Measurements from ENCODE around the gene FRMD4A.
"Not testable (repeated sequence)": the region's sequence is repeated elsewhere in the genome, so short reads cannot be mapped to it uniquely, and the experiment has no call there.

The FRMD4A gene

GRCh38 chr10:13956826-13957225, 373.9 kb downstream of the FRMD4A start:
- no peak overlapping the region for H3K9ac ChIP-seq (ENCODE audit: low read length)
- no peak for DNase-seq

GRCh38 chr10:13955409-13956068, 375.2 kb downstream of the FRMD4A start:
- H3K4me1 ChIP-seq (ENCODE audit: low read length), result no peaks in the 10 kb centered on the region
- no peak overlapping the region for H3K9ac ChIP-seq (ENCODE audit: low read length)
- H3K36me3 ChIP-seq (replicated peaks; ENCODE audit: insufficient read depth, low read length), result no peaks in the 10 kb centered on the region
- no peak overlapping the region for H3K4me3 ChIP-seq (ENCODE audit: low read length)
- H3K27ac ChIP-seq (ENCODE audit: low read length), result no peak overlapping the region
- H3F3A ChIP-seq (ENCODE audit: insufficient read depth, low read length), result no peaks in the 10 kb centered on the region
- H3K4me2 ChIP-seq (ENCODE audit: low read depth, low read length), result no peak overlapping the region
- no peak for DNase-seq
- H3K79me2 ChIP-seq (ENCODE audit: low read length), result no peaks in the 10 kb centered on the region
- no peaks in the 10 kb centered on the region for H3K9me2 ChIP-seq (replicated peaks; ENCODE audit: insufficient read depth, low read length)
- no peaks in the 10 kb centered on the region for H3K9me3 ChIP-seq (replicated peaks; ENCODE audit: insufficient read depth, low read length)
- TF ChIP-seq EZH2 (optimal IDR thresholded peaks at IDR 0.05; ENCODE audit: low read depth, low read length), result no peak
- no peak for TF ChIP-seq CTCF (IDR thresholded peaks at IDR 0.05; ENCODE audit: low read length)
- TF ChIP-seq EZH2phosphoT487 (IDR thresholded peaks at IDR 0.05; ENCODE audit: low read length), result no peak
- H4K20me1 ChIP-seq (ENCODE audit: insufficient read depth, low read length), result no peaks in the 10 kb centered on the region
- H2AFZ ChIP-seq (ENCODE audit: low read length), result no peak overlapping the region
- no peaks in the 10 kb centered on the region for H3K27me3 ChIP-seq (replicated peaks; ENCODE audit: insufficient read depth, low read length)

More at GRCh38 chr10:13956826-13957225, 373.9 kb downstream of the FRMD4A start:
- H3K27me3 ChIP-seq (replicated peaks; ENCODE audit: insufficient read depth, low read length), result no peaks in the 10 kb centered on the region
- H3K79me2 ChIP-seq (ENCODE audit: low read length), result no peaks in the 10 kb centered on the region
- H3K9me3 ChIP-seq (replicated peaks; ENCODE audit: insufficient read depth, low read length), result no peaks in the 10 kb centered on the region
- H3F3A ChIP-seq (ENCODE audit: insufficient read depth, low read length), result no peaks in the 10 kb centered on the region
- no peak overlapping the region for H3K4me2 ChIP-seq (ENCODE audit: low read depth, low read length)
- no peaks in the 10 kb centered on the region for H4K20me1 ChIP-seq (ENCODE audit: insufficient read depth, low read length)
- no peak for TF ChIP-seq EZH2 (optimal IDR thresholded peaks at IDR 0.05; ENCODE audit: low read depth, low read length)
- TF ChIP-seq EZH2phosphoT487 (IDR thresholded peaks at IDR 0.05; ENCODE audit: low read length), result no peak
- no peak for TF ChIP-seq CTCF (IDR thresholded peaks at IDR 0.05; ENCODE audit: low read length)
- H3K9me2 ChIP-seq (replicated peaks; ENCODE audit: insufficient read depth, low read length), result no peaks in the 10 kb centered on the region
- no peak overlapping the region for H3K27ac ChIP-seq (ENCODE audit: low read length)
- no peak overlapping the region for H3K4me3 ChIP-seq (ENCODE audit: low read length)
- H3K4me1 ChIP-seq (ENCODE audit: low read length), result no peaks in the 10 kb centered on the region
- no peaks in the 10 kb centered on the region for H3K36me3 ChIP-seq (replicated peaks; ENCODE audit: insufficient read depth, low read length)
- no peak overlapping the region for H2AFZ ChIP-seq (ENCODE audit: low read length)

- H3K36me3 ChIP-seq (replicated peaks; ENCODE audit: insufficient read depth, low read length); H3K4me1 ChIP-seq (ENCODE audit: low read length); H3K9me2 ChIP-seq (replicated peaks; ENCODE audit: insufficient read depth, low read length); H3K4me2 ChIP-seq (ENCODE audit: low read depth, low read length); H4K20me1 ChIP-seq (ENCODE audit: insufficient read depth, low read length); H3K4me3 ChIP-seq (ENCODE audit: low read length); H3K27ac ChIP-seq (ENCODE audit: low read length); DNase-seq; H3K79me2 ChIP-seq (ENCODE audit: low read length); H2AFZ ChIP-seq (ENCODE audit: low read length); H3F3A ChIP-seq (ENCODE audit: insufficient read depth, low read length); H3K9me3 ChIP-seq (replicated peaks; ENCODE audit: insufficient read depth, low read length); H3K27me3 ChIP-seq (replicated peaks; ENCODE audit: insufficient read depth, low read length); H3K9ac ChIP-seq (ENCODE audit: low read length): not testable (repeated sequence)
Measured at GRCh38 chr10:13954195-13954594, 376.5 kb downstream of the FRMD4A start.

GRCh38 chr10:13953371-13953770, 377.4 kb downstream of the FRMD4A start:
- Histone ChIP-seq H3K4me2 (ENCODE audit: low read depth, low read length) (no peak overlapping the region), H3K9me3 (replicated peaks; ENCODE audit: insufficient read depth, low read length) (no peaks in the 10 kb centered on the region), H3F3A (ENCODE audit: insufficient read depth, low read length) (no peaks in the 10 kb centered on the region), H3K4me1 (ENCODE audit: low read length) (no peaks in the 10 kb centered on the region), H4K20me1 (ENCODE audit: insufficient read depth, low read length) (no peaks in the 10 kb centered on the region), H3K27me3 (replicated peaks; ENCODE audit: insufficient read depth, low read length) (no peaks in the 10 kb centered on the region), H3K4me3 (ENCODE audit: low read length) (no peak overlapping the region), H3K9me2 (replicated peaks; ENCODE audit: insufficient read depth, low read length) (no peaks in the 10 kb centered on the region), H3K27ac (ENCODE audit: low read length) (no peak overlapping the region), H3K9ac (ENCODE audit: low read length) (no peak overlapping the region), H3K36me3 (replicated peaks; ENCODE audit: insufficient read depth, low read length) (no peaks in the 10 kb centered on the region), H2AFZ (ENCODE audit: low read length) (no peak overlapping the region), H3K79me2 (ENCODE audit: low read length) (no peaks in the 10 kb centered on the region)
- TF ChIP-seq EZH2phosphoT487 (IDR thresholded peaks at IDR 0.05; ENCODE audit: low read length), result no peak
- no peak for TF ChIP-seq CTCF (IDR thresholded peaks at IDR 0.05; ENCODE audit: low read length)
- no peak for TF ChIP-seq EZH2 (optimal IDR thresholded peaks at IDR 0.05; ENCODE audit: low read depth, low read length)
- no peak for DNase-seq

All from MM.1S (cell line).